SK-N-SH (cell line): ENCODE measurements around the gene SPACA5.
"Not testable (repeated sequence)": the region's sequence is repeated elsewhere in the genome, so short reads cannot be mapped to it uniquely, and the experiment has no call there.

ENCODE experiments used
- IRF3 ChIP-seq: fragments of 150-350 bp; IDR thresholded peaks from 2 replicates; pipeline ENCODE4 v1.6.1; 2016; ENCODE audit warnings: mild to moderate bottlenecking, low read depth, low read length
- MEF2A ChIP-seq: IDR thresholded peaks from 2 replicates; pipeline ENCODE4 v1.4.0; 2012; ENCODE audit warnings: low read depth, borderline replicate concordance
- MXI1 ChIP-seq: IDR thresholded peaks from 2 replicates; pipeline ENCODE4 v1.6.1; 2012; ENCODE audit warnings: mild to moderate bottlenecking, low read depth, low read length, improper control_type of control experiment
- POLR2AphosphoS5 ChIP-seq: IDR thresholded peaks from 2 replicates; pipeline ENCODE4 v1.6.1; 2012; ENCODE audit warnings: low read depth, low read length
- SIN3A ChIP-seq: IDR thresholded peaks from 2 replicates; pipeline ENCODE4 v1.6.1; 2012; ENCODE audit warnings: low read depth, mild to moderate bottlenecking, low read length, moderate library complexity, borderline replicate concordance
- TEAD4 ChIP-seq: IDR thresholded peaks from 2 replicates; pipeline ENCODE4 v1.4.0; 2012; ENCODE audit warnings: mild to moderate bottlenecking, borderline replicate concordance; ENCODE audit not compliant: insufficient read depth
- TF ChIP-seq, protein P1 (sequence below): fragments of 200-600 bp; sonication (generic); IDR thresholded peaks from 2 replicates; pipeline ENCODE4 v1.6.1; 2017; ENCODE audit warnings: antibody characterized with exemption, mild to moderate bottlenecking, moderate library complexity
- TF ChIP-seq, protein P2 (sequence below): IDR thresholded peaks from 2 replicates; pipeline ENCODE4 v1.4.0; 2012; ENCODE audit warnings: low read depth

- not testable (repeated sequence) for TF ChIP-seq TEAD4, MXI1, POLR2AphosphoS5, SIN3A, MEF2A, IRF3
- TF ChIP-seq, protein P1, sequence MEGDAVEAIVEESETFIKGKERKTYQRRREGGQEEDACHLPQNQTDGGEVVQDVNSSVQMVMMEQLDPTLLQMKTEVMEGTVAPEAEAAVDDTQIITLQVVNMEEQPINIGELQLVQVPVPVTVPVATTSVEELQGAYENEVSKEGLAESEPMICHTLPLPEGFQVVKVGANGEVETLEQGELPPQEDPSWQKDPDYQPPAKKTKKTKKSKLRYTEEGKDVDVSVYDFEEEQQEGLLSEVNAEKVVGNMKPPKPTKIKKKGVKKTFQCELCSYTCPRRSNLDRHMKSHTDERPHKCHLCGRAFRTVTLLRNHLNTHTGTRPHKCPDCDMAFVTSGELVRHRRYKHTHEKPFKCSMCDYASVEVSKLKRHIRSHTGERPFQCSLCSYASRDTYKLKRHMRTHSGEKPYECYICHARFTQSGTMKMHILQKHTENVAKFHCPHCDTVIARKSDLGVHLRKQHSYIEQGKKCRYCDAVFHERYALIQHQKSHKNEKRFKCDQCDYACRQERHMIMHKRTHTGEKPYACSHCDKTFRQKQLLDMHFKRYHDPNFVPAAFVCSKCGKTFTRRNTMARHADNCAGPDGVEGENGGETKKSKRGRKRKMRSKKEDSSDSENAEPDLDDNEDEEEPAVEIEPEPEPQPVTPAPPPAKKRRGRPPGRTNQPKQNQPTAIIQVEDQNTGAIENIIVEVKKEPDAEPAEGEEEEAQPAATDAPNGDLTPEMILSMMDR, result not testable (repeated sequence)
- TF ChIP-seq, protein P2, sequence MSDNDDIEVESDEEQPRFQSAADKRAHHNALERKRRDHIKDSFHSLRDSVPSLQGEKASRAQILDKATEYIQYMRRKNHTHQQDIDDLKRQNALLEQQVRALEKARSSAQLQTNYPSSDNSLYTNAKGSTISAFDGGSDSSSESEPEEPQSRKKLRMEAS, result not testable (repeated sequence)
Observed at GRCh38 chrX:47958206-47958605, 48.6 kb upstream of the SPACA5 start.
